K562 (cell line): Measurements from ENCODE around the gene TPD52L1. TPM values are rescaled to one million over a fixed set of nuclear protein-coding genes. Genes with fewer than 3 reads are reported as not detected.

Experiments used
- BRF1 ChIP-seq: IDR thresholded peaks from 3 replicates; pipeline ENCODE4 v1.6.1; 2011; ENCODE audit warnings: borderline replicate concordance, mild to moderate bottlenecking; ENCODE audit not compliant: insufficient read length; ENCODE audit errors: extremely low read depth
- EGR1 ChIP-seq: fragments of 450-650 bp; conservative IDR thresholded peaks from 2 replicates; pipeline ENCODE4 v1.6.1; 2017; ENCODE audit warnings: mild to moderate bottlenecking
- FOXJ2 ChIP-seq: fragments of 200-800 bp; sonication (Bioruptor generic); IDR thresholded peaks from 2 replicates; pipeline ENCODE4 v1.6.1; 2016; ENCODE audit warnings: missing genetic modification characterization, missing compliant biosample characterization
- HDAC6 ChIP-seq: IDR thresholded peaks from 2 replicates; pipeline ENCODE4 v1.6.1; 2012; ENCODE audit warnings: low read depth, mild to moderate bottlenecking, control low read depth, inconsistent platforms, low read length, moderate library complexity
- NR2C2 ChIP-seq, 2 experiments: fragments of 200-800 bp in 1 of 2; sonication (Bioruptor generic) in 1 of 2; sonication (generic) in 1 of 2; formaldehyde crosslinking in 1 of 2; IDR thresholded peaks; 2 replicates each; pipeline versions ENCODE4 v1.6.1 to v1.8.0; 2016 to 2022; ENCODE audit warnings: mild to moderate bottlenecking in 1 of 2, missing compliant biosample characterization in 1 of 2, missing genetic modification characterization in 1 of 2, missing genetic modification reagents in 1 of 2
- OTX1 ChIP-seq: fragments of 450-650 bp; formaldehyde crosslinking; IDR thresholded peaks from 2 replicates; pipeline ENCODE4 v1.4.0; 2022; ENCODE audit warnings: mild to moderate bottlenecking
- RAD51 ChIP-seq: fragments of 450-650 bp; IDR thresholded peaks from 2 replicates; pipeline ENCODE4 v1.7.1; 2016; ENCODE audit warnings: low read depth, mild to moderate bottlenecking, borderline replicate concordance
- RBM39 ChIP-seq: fragments of 200-400 bp; formaldehyde crosslinking; optimal IDR thresholded peaks from 2 replicates; pipeline ENCODE3; 2018; ENCODE audit warnings: low read depth, low read length
- ZNF133 ChIP-seq: fragments of 250-450 bp; sonication (Bioruptor Pico); IDR thresholded peaks from 2 replicates; pipeline ENCODE4 v1.4.0; 2020; ENCODE audit warnings: mild to moderate bottlenecking
- ZNF174 ChIP-seq: fragments of 250-450 bp; sonication (Bioruptor Pico); IDR thresholded peaks from 2 replicates; pipeline ENCODE4 v1.4.0; 2020; ENCODE audit warnings: mild to moderate bottlenecking
- ZNF232 ChIP-seq: sonication (generic); formaldehyde crosslinking; IDR thresholded peaks from 2 replicates; pipeline ENCODE4 v1.8.0; 2022; ENCODE audit warnings: mild to moderate bottlenecking, missing genetic modification reagents
- ZNF644 ChIP-seq: fragments of 200-800 bp; sonication (Bioruptor generic); IDR thresholded peaks from 2 replicates; pipeline ENCODE4 v1.6.1; 2016; ENCODE audit warnings: low read depth, missing genetic modification characterization, missing compliant biosample characterization
- polyA plus RNA-seq, 8 experiments: library from polyadenylated mRNA; depleted of rRNA in 4 of 8; stranded (reverse) in 5 of 8; unstranded in 3 of 8; fragments of >200 nt; fragmentation: Nextera tagmentation in 2 of 8; fragmentation: Illumina TruSeq in 1 of 8; extraction: Ambion mirVana in 2 of 8; extraction: Trizol in 1 of 8; gene quantifications; 2 replicates each; pipeline versions ENCODE4 v1.2.1 to v1.2.3, GENCODE V29; 2011 to 2014; ENCODE audit warnings: inconsistent platforms in 1 of 8, missing spikeins in 1 of 8
- total RNA-seq, 7 experiments: library from RNA; depleted of rRNA in 6 of 7; stranded (reverse); fragments of >200 nt in 6 of 7; fragmentation: Illumina TruSeq in 2 of 7; extraction: Trizol in 2 of 7; gene quantifications; 2 replicates each; pipeline versions ENCODE4 v1.2.1 to v1.2.3, GENCODE V29; 2011 to 2021; ENCODE audit warnings: low replicate concordance in 1 of 7
- TF ChIP-seq, protein P1 (sequence below), 2 experiments: fragments of 450-650 bp; formaldehyde crosslinking in 1 of 2; IDR thresholded peaks; 2 replicates each; pipeline versions ENCODE4 v1.4.0 to v1.6.1; 2014 to 2020; ENCODE audit warnings: mild to moderate bottlenecking in 2 of 2, borderline replicate concordance in 1 of 2, low read depth in 1 of 2
- TF ChIP-seq, protein P2 (sequence below): sonication (generic); formaldehyde crosslinking; IDR thresholded peaks from 2 replicates; pipeline ENCODE4 v1.8.0; 2022; ENCODE audit warnings: mild to moderate bottlenecking, missing genetic modification reagents, borderline replicate concordance

TPD52L1 gene
- total and polyA plus RNA-seq, 9 of the 15 experiments (the other 6 are each of a cell fraction or from before 2014, with no cell fraction given): 12.9 to 149 (median 75.7) TPM

DNA sequence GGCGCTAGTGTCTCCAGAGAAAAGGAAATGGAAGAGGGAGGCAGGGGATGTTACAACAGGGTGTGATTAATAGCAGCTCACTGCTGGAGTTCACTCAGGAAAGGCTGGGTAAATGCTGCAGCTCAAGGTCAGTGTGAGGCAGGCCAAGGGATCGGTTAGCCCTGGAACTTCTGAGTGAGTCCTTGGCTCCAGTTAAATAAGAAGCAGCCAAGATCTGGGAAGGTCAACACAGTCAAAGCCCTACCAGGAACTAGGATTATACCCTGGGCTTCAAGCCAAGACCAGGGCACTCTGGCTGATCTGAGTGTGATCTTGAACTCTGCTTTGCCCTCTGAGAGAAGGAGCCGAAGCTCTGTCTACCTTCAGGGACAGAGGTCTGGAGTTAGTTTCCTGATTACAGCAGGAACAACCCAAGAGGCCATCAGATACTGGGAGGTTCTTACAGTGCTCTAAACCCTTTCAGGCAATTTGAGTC, 44.3 kb downstream of the TPD52L1 start (continued):
- TF ChIP-seq, protein P1, sequence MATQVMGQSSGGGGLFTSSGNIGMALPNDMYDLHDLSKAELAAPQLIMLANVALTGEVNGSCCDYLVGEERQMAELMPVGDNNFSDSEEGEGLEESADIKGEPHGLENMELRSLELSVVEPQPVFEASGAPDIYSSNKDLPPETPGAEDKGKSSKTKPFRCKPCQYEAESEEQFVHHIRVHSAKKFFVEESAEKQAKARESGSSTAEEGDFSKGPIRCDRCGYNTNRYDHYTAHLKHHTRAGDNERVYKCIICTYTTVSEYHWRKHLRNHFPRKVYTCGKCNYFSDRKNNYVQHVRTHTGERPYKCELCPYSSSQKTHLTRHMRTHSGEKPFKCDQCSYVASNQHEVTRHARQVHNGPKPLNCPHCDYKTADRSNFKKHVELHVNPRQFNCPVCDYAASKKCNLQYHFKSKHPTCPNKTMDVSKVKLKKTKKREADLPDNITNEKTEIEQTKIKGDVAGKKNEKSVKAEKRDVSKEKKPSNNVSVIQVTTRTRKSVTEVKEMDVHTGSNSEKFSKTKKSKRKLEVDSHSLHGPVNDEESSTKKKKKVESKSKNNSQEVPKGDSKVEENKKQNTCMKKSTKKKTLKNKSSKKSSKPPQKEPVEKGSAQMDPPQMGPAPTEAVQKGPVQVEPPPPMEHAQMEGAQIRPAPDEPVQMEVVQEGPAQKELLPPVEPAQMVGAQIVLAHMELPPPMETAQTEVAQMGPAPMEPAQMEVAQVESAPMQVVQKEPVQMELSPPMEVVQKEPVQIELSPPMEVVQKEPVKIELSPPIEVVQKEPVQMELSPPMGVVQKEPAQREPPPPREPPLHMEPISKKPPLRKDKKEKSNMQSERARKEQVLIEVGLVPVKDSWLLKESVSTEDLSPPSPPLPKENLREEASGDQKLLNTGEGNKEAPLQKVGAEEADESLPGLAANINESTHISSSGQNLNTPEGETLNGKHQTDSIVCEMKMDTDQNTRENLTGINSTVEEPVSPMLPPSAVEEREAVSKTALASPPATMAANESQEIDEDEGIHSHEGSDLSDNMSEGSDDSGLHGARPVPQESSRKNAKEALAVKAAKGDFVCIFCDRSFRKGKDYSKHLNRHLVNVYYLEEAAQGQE (IDR thresholded peaks at IDR 0.05; ENCODE audit: borderline replicate concordance): no peak
- TF ChIP-seq, protein P1 (CRISPR knock-in tag; IDR thresholded peaks at IDR 0.05; ENCODE audit: low read depth): no peak
- no peak for TF ChIP-seq RAD51
- TF ChIP-seq FOXJ2: 0 out of 2 replicates have a peak, but pooled peaks have one; percentile 24
- no peak for TF ChIP-seq BRF1
- no peak for TF ChIP-seq EGR1
- TF ChIP-seq, protein P2, sequence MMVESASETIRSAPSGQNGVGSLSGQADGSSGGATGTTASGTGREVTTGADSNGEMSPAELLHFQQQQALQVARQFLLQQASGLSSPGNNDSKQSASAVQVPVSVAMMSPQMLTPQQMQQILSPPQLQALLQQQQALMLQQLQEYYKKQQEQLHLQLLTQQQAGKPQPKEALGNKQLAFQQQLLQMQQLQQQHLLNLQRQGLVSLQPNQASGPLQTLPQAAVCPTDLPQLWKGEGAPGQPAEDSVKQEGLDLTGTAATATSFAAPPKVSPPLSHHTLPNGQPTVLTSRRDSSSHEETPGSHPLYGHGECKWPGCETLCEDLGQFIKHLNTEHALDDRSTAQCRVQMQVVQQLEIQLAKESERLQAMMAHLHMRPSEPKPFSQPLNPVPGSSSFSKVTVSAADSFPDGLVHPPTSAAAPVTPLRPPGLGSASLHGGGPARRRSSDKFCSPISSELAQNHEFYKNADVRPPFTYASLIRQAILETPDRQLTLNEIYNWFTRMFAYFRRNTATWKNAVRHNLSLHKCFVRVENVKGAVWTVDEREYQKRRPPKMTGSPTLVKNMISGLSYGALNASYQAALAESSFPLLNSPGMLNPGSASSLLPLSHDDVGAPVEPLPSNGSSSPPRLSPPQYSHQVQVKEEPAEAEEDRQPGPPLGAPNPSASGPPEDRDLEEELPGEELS (CRISPR knock-in tag): no peak
- TF ChIP-seq ZNF232 (CRISPR knock-in tag): no peak
- TF ChIP-seq ZNF133 (CRISPR knock-in tag): no peak
- TF ChIP-seq OTX1 (CRISPR knock-in tag): no peak
- TF ChIP-seq HDAC6: no peak
- TF ChIP-seq ZNF644 (tag): no peak
- TF ChIP-seq RBM39: no peak
- no peak for TF ChIP-seq NR2C2 (CRISPR knock-in tag; IDR thresholded peaks at IDR 0.05)
- TF ChIP-seq NR2C2 (tag; IDR thresholded peaks at IDR 0.05): peak; percentile 71
- TF ChIP-seq ZNF174 (CRISPR knock-in tag): no peak
